Nephron (organoid): ENCODE results near the gene APEH.

ENCODE experiments used
- H3K27ac Mint-ChIP-seq, 3 experiments: 2 replicates each; pipeline ENCODE4 v1.8.0; 2020; ENCODE audit warnings: mixed read lengths in 3 of 3, mild to moderate bottlenecking in 2 of 3, moderate library complexity in 1 of 3
- H3K27me3 Mint-ChIP-seq: 2 replicates; pipeline ENCODE4 v1.8.0; 2021; ENCODE audit warnings: low read depth, mild to moderate bottlenecking, moderate library complexity, mixed read lengths
- H3K36me3 Mint-ChIP-seq: 2 replicates; pipeline ENCODE4 v1.8.0; 2020; ENCODE audit warnings: low read depth, mixed read lengths
- H3K4me1 Mint-ChIP-seq: 2 replicates; pipeline ENCODE4 v1.8.0; 2020; ENCODE audit warnings: mixed read lengths
- H3K4me3 Mint-ChIP-seq, 3 experiments: 2 replicates each; pipeline ENCODE4 v1.8.0; 2020; ENCODE audit warnings: mild to moderate bottlenecking in 3 of 3, mixed read lengths in 3 of 3, moderate library complexity in 2 of 3
- H3K9me3 Mint-ChIP-seq: 2 replicates; pipeline ENCODE4 v1.8.0; 2020; ENCODE audit warnings: mixed read lengths
- TF ChIP-seq, protein P1 (sequence below), 3 experiments: fragments of 200-600 bp; sonication (generic); IDR thresholded peaks; one replicate each; pipeline ENCODE4 v1.5.0; 2021; ENCODE audit warnings: antibody characterized with exemption in 3 of 3; ENCODE audit not compliant: unreplicated experiment in 3 of 3

APEH gene

DNA sequence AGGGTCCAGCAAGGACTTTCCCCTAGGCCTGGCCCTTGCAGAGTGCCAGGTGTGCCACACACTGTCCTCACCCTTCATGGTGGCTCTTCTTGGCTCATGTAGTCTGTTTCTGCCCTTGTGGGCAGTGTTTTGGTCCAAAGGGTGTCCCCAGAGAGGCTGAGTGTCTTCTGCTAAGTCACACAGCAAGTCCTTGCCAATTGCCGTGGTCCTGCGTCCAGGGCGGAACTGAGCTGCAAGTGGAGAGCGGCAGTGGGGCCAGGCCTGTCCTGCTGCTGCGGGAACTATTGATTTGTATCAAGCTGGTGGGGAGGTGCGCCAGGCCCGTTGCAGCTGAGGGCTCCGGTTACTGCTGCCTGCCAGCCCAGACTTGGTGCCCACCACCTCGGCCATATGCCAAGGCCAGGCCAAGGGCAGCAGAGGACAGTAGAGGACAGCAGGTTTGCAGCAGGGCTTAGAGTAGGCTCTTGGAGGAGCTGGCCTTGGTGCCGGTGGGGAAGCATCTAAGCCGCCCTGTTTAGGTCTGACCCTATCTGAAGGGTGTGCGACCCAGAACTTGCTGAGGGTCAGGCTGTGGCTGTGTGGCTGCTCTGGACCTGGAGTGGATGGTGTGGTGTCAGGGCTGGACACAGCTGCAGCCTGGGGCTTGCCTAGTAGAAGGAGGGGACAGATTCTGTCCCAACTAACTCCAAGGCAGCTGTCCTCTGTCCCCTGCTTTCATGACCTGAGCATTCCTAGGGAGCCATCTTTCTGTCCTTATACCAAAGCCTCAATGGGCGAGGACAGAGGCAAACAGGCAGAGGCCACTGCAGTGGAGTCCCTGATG lies 40.8 kb downstream of the APEH start:
- no peak overlapping the region for H3K27ac Mint-ChIP-seq

DNA sequence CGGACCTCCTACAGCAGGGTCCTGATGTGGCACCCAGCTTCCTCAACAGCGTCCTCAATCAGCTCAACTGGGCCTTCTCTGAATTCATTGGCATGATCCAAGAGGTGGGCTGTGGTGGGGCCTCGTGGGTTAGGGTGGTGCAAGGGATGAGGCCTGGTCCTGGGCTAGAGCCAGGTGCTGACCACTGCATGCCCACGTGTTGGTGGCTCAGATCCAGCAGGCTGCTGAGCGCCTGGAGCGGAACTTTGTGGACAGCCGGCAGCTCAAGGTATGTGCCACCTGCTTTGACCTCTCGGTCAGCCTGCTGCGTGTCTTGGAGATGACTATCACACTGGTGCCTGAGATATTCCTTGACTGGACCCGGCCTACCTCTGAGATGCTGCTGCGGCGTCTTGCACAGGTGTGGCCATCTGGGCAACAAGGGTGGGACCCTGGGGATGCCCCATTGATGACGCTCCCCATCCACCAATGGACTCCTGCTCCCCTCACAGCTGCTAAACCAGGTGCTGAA lies 41.5 kb downstream of the APEH start:
- peaks cover 15% of the 10 kb centered on the region for H3K4me1 Mint-ChIP-seq
- H3K27ac Mint-ChIP-seq = no peak overlapping the region
- H3K36me3 Mint-ChIP-seq = peaks cover 7% of the 10 kb centered on the region
- TF ChIP-seq, protein P1, sequence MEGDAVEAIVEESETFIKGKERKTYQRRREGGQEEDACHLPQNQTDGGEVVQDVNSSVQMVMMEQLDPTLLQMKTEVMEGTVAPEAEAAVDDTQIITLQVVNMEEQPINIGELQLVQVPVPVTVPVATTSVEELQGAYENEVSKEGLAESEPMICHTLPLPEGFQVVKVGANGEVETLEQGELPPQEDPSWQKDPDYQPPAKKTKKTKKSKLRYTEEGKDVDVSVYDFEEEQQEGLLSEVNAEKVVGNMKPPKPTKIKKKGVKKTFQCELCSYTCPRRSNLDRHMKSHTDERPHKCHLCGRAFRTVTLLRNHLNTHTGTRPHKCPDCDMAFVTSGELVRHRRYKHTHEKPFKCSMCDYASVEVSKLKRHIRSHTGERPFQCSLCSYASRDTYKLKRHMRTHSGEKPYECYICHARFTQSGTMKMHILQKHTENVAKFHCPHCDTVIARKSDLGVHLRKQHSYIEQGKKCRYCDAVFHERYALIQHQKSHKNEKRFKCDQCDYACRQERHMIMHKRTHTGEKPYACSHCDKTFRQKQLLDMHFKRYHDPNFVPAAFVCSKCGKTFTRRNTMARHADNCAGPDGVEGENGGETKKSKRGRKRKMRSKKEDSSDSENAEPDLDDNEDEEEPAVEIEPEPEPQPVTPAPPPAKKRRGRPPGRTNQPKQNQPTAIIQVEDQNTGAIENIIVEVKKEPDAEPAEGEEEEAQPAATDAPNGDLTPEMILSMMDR (IDR thresholded peaks at IDR 0.05; ENCODE audit: unreplicated experiment in 3 of 3) = no peak
- H3K27me3 Mint-ChIP-seq = no peaks in the 10 kb centered on the region
- no peak overlapping the region for H3K4me3 Mint-ChIP-seq
- no peaks in the 10 kb centered on the region for H3K9me3 Mint-ChIP-seq

More for the DNA sequence above, 40.8 kb downstream of the APEH start:
- Mint-ChIP-seq H3K36me3 (peaks cover 8% of the 10 kb centered on the region), H3K27me3 (no peaks in the 10 kb centered on the region), H3K4me3 (no peak overlapping the region), H3K9me3 (no peaks in the 10 kb centered on the region), H3K4me1 (peaks cover 15% of the 10 kb centered on the region)
- TF ChIP-seq, protein P1 (IDR thresholded peaks at IDR 0.05; ENCODE audit: unreplicated experiment in 3 of 3) = no peak

DNA sequence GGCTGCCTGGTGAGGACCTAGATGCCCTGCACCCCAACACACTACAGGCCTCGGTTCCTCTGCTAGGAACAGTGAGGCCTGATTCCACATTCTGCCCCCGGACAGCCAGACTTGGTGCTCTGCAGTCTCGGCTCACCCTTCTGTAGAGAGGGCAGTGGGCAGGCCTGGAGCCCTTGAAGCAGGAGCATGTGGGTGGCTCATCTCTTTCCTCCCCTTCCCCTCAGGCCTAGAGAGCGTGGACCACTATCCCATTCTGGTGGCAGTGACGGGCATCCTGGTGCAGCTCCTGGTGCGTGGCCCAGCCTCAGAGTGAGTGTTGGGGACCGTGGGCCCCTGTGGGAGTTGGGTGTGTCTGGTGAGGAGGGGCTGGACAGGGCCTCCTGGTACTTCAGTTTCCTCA lies 42.0 kb downstream of the APEH start:
- Mint-ChIP-seq H3K36me3 (peaks cover 7% of the 10 kb centered on the region), H3K4me3 (no peak overlapping the region), H3K4me1 (peaks cover 15% of the 10 kb centered on the region), H3K27me3 (no peaks in the 10 kb centered on the region), H3K9me3 (no peaks in the 10 kb centered on the region), H3K27ac (no peak overlapping the region)
- TF ChIP-seq, protein P1 (IDR thresholded peaks at IDR 0.05; ENCODE audit: unreplicated experiment in 3 of 3) = no peak

DNA sequence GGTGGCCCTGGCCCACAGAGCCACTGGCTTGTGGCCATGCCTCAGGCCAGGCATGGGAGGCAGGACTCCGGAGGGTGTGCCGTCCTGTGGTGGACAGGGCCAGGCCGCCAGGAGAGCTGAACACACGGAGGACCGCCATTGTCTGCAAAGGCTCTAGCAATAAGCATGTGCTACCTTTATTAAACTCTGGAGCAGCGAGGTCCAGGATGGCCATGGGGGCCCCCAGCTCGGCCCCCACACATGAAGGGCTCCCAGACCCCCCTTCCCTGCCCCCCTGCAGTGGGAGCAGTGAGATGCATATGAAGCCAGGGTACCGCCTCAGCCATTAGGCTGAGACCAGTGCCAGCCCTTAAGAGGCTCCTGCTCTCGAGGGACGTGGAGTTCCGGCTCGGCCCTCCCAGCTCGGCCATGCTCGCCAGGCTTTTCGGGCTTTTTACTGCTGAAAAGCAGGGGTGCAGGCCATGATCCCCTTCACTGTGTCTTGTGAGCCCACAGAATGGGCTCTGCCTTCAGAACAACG lies 42.6 kb downstream of the APEH start:
- H3K36me3 Mint-ChIP-seq = peaks cover 8% of the 10 kb centered on the region
- TF ChIP-seq, protein P1 (IDR thresholded peaks at IDR 0.05; ENCODE audit: unreplicated experiment in 3 of 3) = no peak
- H3K27me3 Mint-ChIP-seq = no peaks in the 10 kb centered on the region
- no peak overlapping the region for H3K27ac Mint-ChIP-seq
- no peak overlapping the region for H3K4me3 Mint-ChIP-seq
- H3K4me1 Mint-ChIP-seq = peaks cover 15% of the 10 kb centered on the region
- no peaks in the 10 kb centered on the region for H3K9me3 Mint-ChIP-seq

DNA sequence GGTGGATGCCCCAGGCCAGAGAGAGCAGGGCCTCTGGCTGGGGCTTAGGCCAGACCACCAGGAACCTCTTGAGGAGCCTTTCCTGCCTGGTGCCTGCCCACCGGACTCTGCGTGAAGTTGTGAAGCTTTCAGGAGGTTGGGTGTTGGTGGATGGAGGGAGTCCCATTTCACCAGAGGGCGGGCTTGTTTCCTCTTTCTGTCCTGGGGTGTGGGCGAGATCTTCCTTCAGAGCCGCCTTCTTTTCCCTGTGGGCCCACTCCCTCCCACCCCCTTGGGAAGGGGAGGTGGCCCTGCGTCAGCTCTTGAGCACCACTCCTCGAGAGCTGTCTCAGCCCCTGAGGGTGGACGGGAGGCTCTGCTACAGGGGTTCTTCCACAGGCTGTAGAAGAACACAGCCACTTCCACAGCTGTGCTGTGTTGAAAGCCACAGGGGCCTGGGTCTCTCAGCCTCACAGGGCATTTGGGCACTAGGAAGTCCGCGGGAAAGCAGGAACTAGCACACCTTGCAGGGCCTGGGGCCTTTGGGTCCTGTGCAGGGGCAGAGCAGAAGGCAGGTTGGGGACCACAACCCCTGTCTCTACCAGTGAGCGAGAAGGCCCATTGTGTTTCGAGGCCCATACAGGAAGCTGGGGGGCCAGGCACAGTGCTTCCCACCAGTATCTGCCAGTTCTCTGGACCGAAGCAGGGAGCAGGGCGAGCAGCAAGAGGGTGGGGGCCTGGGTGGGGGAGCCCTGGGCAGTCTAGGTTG lies 43.2 kb downstream of the APEH start:
- TF ChIP-seq, protein P1 (IDR thresholded peaks at IDR 0.05; ENCODE audit: unreplicated experiment in 3 of 3) = no peak
- Mint-ChIP-seq H3K4me1 (peaks cover 15% of the 10 kb centered on the region), H3K27me3 (no peaks in the 10 kb centered on the region), H3K27ac (no peak overlapping the region), H3K4me3 (peak overlapping the region; percentile 38 to 56 (median 46)), H3K9me3 (no peaks in the 10 kb centered on the region), H3K36me3 (peaks cover 8% of the 10 kb centered on the region)
